Stimulated activated naive B cell treated with anti-CD40 and anti-IgM and Interleukin-4, amounts not matched to agents 10 μg/mL and 1 μg/mL and 100 μg/mL, for 72 hours (primary cell): Measurements from ENCODE around the gene MFAP4.

Source experiments
- ATAC-seq, 2 donors: fragments of 150-1000 bp; cut with Tn5 transposase; replicated peaks; 2 replicates each; pipeline ENCODE4 v1.10.0; 2021; ENCODE audit warnings: moderate library complexity in 1 of 2
- DNase-seq: peaks from one replicate; pipeline ENCODE4 v3.0.0; 2021
- H3K27ac Mint-ChIP-seq: one replicate; pipeline ENCODE4 v1.8.0; 2022; ENCODE audit warnings: mild to moderate bottlenecking, mixed read lengths
- H3K27me3 Mint-ChIP-seq, 2 donors: one replicate each; pipeline ENCODE4 v1.8.0; 2022; ENCODE audit warnings: mixed read lengths in 2 of 2
- H3K36me3 Mint-ChIP-seq, 2 donors: one replicate each; pipeline ENCODE4 v1.8.0; 2022; ENCODE audit warnings: mixed read lengths in 2 of 2, mild to moderate bottlenecking in 1 of 2
- H3K4me1 Mint-ChIP-seq, 2 donors: one replicate each; pipeline ENCODE4 v1.8.0; 2022; ENCODE audit warnings: mixed read lengths in 2 of 2, mild to moderate bottlenecking in 1 of 2
- H3K4me3 Mint-ChIP-seq, 2 donors: one replicate each; pipeline ENCODE4 v1.8.0; 2022; ENCODE audit warnings: mild to moderate bottlenecking in 2 of 2, mixed read lengths in 2 of 2, moderate library complexity in 1 of 2
- H3K9me3 Mint-ChIP-seq, 2 donors: one replicate each; pipeline ENCODE4 v1.8.0; 2022; ENCODE audit warnings: mixed read lengths in 2 of 2, mild to moderate bottlenecking in 1 of 2

Gene MFAP4

GRCh38 chr17:19384723-19385391 is 2.1 kb downstream of the MFAP4 start:
- Mint-ChIP-seq H3K9me3 (no peaks in the 10 kb centered on the region), H3K27me3 (peaks cover 11 to 21% of the 10 kb centered on the region in 2 donors), H3K27ac (no peak overlapping the region), H3K36me3 (peaks cover 29 to 49% of the 10 kb centered on the region in 2 donors), H3K4me1 (peaks cover 12 to 26% of the 10 kb centered on the region in 2 donors), H3K4me3 (no peak overlapping the region)
- ATAC-seq (peak in 1 of 2 donors; percentile 39), DNase-seq (no peak)

- Mint-ChIP-seq H3K4me1 (peaks cover 16 to 35% of the 10 kb centered on the region in 2 donors), H3K9me3 (no peaks in the 10 kb centered on the region), H3K27ac (no peak overlapping the region), H3K27me3 (peaks cover 11 to 21% of the 10 kb centered on the region in 2 donors), H3K4me3 (no peak overlapping the region), H3K36me3 (peaks cover 29 to 49% of the 10 kb centered on the region in 2 donors)
- DNase-seq (no peak), ATAC-seq (no peak)
Measured at GRCh38 chr17:19383681-19384470, 3.1 kb downstream of the MFAP4 start.

GRCh38 chr17:19382531-19383444 is 4.2 kb downstream of the MFAP4 start:
- peaks cover 16 to 34% of the 10 kb centered on the region in 2 donors for H3K4me1 Mint-ChIP-seq
- peaks cover 7 to 17% of the 10 kb centered on the region in 2 donors for H3K27me3 Mint-ChIP-seq
- H3K36me3 Mint-ChIP-seq: peaks cover 29 to 46% of the 10 kb centered on the region in 2 donors
- H3K4me3 Mint-ChIP-seq: no peak overlapping the region
- ATAC-seq (no peak), DNase-seq (no peak)
- H3K9me3 Mint-ChIP-seq: no peaks in the 10 kb centered on the region
- H3K27ac Mint-ChIP-seq: no peak overlapping the region

GRCh38 chr17:19381741-19382444 is 5.1 kb downstream of the MFAP4 start:
- Mint-ChIP-seq H3K27ac (no peak overlapping the region), H3K9me3 (no peaks in the 10 kb centered on the region), H3K4me1 (peaks cover 18 to 29% of the 10 kb centered on the region in 2 donors), H3K36me3 (peaks cover 29 to 45% of the 10 kb centered on the region in 2 donors), H3K27me3 (peaks cover 4 to 8% of the 10 kb centered on the region in 2 donors), H3K4me3 (no peak overlapping the region)
- DNase-seq: no peak
- ATAC-seq: no peak

- H3K9me3 Mint-ChIP-seq: no peaks in the 10 kb centered on the region
- H3K27me3 Mint-ChIP-seq: peaks cover under 1 to 3% of the 10 kb centered on the region in 2 donors
- DNase-seq: no peak
- no peak overlapping the region for H3K27ac Mint-ChIP-seq
- H3K4me1 Mint-ChIP-seq: peaks cover 18 to 26% of the 10 kb centered on the region in 2 donors
- peaks cover 29 to 44% of the 10 kb centered on the region in 2 donors for H3K36me3 Mint-ChIP-seq
- ATAC-seq: no peak
- H3K4me3 Mint-ChIP-seq: no peak overlapping the region
Measured at GRCh38 chr17:19381361-19381740, 5.6 kb downstream of the MFAP4 start.

GRCh38 chr17:19380481-19381301 is 6.3 kb downstream of the MFAP4 start:
- Mint-ChIP-seq H3K27me3 (no peaks in the 10 kb centered on the region), H3K4me1 (peaks cover 16 to 25% of the 10 kb centered on the region in 2 donors), H3K36me3 (peaks cover 29 to 42% of the 10 kb centered on the region in 2 donors), H3K4me3 (no peak overlapping the region), H3K27ac (no peak overlapping the region), H3K9me3 (no peaks in the 10 kb centered on the region)
- ATAC-seq (no peak), DNase-seq (no peak)

GRCh38 chr17:19379361-19380065 is 7.5 kb downstream of the MFAP4 start:
- peaks cover 28 to 34% of the 10 kb centered on the region in 2 donors for H3K36me3 Mint-ChIP-seq
- no peaks in the 10 kb centered on the region for H3K9me3 Mint-ChIP-seq
- no peak for ATAC-seq
- no peaks in the 10 kb centered on the region for H3K27me3 Mint-ChIP-seq
- no peak for DNase-seq
- H3K4me3 Mint-ChIP-seq: peak overlapping the region; percentile 98 to 100
- peaks cover 15 to 24% of the 10 kb centered on the region in 2 donors for H3K4me1 Mint-ChIP-seq
- H3K27ac Mint-ChIP-seq: no peak overlapping the region

- peak; percentile 16 to 26 for ATAC-seq
- H3K27me3 Mint-ChIP-seq: no peaks in the 10 kb centered on the region
- DNase-seq: no peak
- H3K27ac Mint-ChIP-seq: peak within 1 kb of the TSS; percentile 99
- H3K4me1 Mint-ChIP-seq: peaks cover 11 to 23% of the 10 kb centered on the region in 2 donors
- peaks cover 21 to 29% of the 10 kb centered on the region in 2 donors for H3K36me3 Mint-ChIP-seq
- H3K9me3 Mint-ChIP-seq: no peaks in the 10 kb centered on the region
- H3K4me3 Mint-ChIP-seq: peak within 1 kb of the TSS; percentile 98 to 100
Measured at GRCh38 chr17:19378416-19379360, 8.3 kb downstream of the MFAP4 start, which contains the start of gene MAPK7. Gene MAPK7, plus strand, starts transcription at chr17:19378498. Its CDS starts 403 bp downstream, at chr17:19378901.

- ATAC-seq (peak; percentile 94 to 97), DNase-seq (peak; percentile 99)
- Mint-ChIP-seq H3K27ac (peak overlapping the region; percentile 99), H3K4me3 (peak overlapping the region; percentile 98 to 100), H3K9me3 (no peaks in the 10 kb centered on the region), H3K36me3 (peaks cover 17 to 21% of the 10 kb centered on the region in 2 donors), H3K27me3 (no peaks in the 10 kb centered on the region), H3K4me1 (peaks cover 11 to 29% of the 10 kb centered on the region in 2 donors)
Measured at GRCh38 chr17:19377602-19378415, 9.2 kb downstream of the MFAP4 start.

GRCh38 chr17:19376811-19377210 is 10.2 kb downstream of the MFAP4 start:
- ATAC-seq: no peak
- H3K27me3 Mint-ChIP-seq: no peaks in the 10 kb centered on the region
- DNase-seq: no peak
- no peaks in the 10 kb centered on the region for H3K9me3 Mint-ChIP-seq
- peak overlapping the region; percentile 99 for H3K27ac Mint-ChIP-seq
- H3K4me1 Mint-ChIP-seq: peaks cover 18 to 37% of the 10 kb centered on the region in 2 donors
- peak overlapping the region; percentile 98 to 100 for H3K4me3 Mint-ChIP-seq
- peaks cover 12 to 16% of the 10 kb centered on the region in 2 donors for H3K36me3 Mint-ChIP-seq

GRCh38 chr17:19375732-19376131 is 11.3 kb downstream of the MFAP4 start:
- Mint-ChIP-seq H3K4me1 (peaks cover 28 to 48% of the 10 kb centered on the region in 2 donors), H3K27me3 (no peaks in the 10 kb centered on the region), H3K4me3 (peak overlapping the region; percentile 19 to 25), H3K36me3 (peaks cover 3 to 7% of the 10 kb centered on the region in 2 donors), H3K9me3 (no peaks in the 10 kb centered on the region), H3K27ac (no peak overlapping the region)
- no peak for DNase-seq
- ATAC-seq: no peak
